ENCODE results near the gene ADAMTS17.

GRCh38 chr15:100309109-100310040 is 32.4 kb downstream of the ADAMTS17 start:
- no peak for TF ChIP-seq CTCF (IDR thresholded peaks at IDR 0.05; ENCODE audit: poor library complexity)
- TF ChIP-seq EZH2phosphoT487 (IDR thresholded peaks at IDR 0.05; ENCODE audit: low read depth, severe bottlenecking, unreplicated experiment), result no peak

All from hepatocyte (in vitro differentiated cells).